ENCODE data around the gene ATRNL1.
"Not testable (repeated sequence)": the region's sequence is repeated elsewhere in the genome, so short reads cannot be mapped to it uniquely, and the experiment has no call there.

ATRNL1 gene

DNA sequence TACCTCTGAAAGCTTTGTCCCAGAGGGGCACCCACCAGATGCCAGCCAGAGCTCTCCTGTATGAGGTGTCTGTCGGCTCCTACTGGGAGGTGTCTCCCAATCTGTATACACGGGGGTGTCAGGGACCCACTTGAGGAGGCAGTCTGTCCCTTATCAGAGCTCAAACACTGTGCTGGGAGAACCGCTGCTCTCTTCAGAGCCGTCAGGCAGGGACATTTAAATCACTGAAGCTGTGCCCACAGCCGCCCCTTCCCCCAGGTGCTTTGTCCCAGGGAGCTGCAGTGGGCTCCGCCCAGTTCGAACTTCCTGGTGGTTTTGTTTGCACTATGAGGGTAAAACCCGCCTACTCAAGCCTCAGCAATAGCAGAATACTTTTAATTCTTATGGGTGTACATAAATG lies 665.3 kb downstream of the ATRNL1 start:
- not testable (repeated sequence) for DNase-seq (ENCODE audit: low read depth)

DNA sequence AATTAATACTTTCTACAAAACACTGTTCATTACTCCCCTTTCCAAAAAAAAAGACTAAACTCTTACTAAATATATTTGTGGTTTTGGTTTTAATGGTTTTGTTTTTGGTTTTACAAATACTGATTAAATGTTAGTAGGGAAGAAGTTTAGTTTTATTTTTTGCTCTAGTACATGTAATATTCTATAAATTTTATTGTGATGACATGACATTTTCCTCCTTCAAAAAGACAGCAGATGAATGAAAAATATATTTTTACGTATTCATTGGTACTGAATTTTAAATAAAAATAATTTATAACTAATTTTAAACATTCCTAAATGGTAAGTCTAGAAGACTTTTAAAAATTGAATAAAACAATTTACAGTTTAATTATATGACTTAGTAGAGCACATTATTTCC lies 667.0 kb downstream of the ATRNL1 start:
- no peak for DNase-seq (ENCODE audit: low read depth)

GRCh38 chr10:115761166-115761565 lies 668.0 kb downstream of the ATRNL1 start:
- no peak for DNase-seq (ENCODE audit: low read depth)

DNA sequence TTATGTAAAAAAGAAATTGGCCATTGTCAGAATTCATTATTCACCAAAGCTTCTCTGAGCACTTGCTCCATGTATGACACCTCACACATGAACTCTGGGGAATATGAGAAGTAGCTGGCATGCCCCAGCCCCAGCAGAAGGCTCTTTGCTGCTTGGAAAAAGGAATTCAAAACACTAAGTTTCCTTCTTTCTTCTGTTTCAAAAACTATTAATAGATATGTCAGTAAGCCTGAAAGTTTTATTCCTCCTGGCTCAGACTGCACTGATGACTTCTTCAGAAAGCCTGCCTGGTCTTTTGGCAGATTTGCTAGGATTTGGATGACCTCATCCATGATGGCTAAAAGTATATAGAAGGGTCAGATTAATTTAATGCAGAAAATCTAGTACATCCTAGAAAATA lies 668.9 kb downstream of the ATRNL1 start:
- no peak for DNase-seq (ENCODE audit: low read depth)

- DNase-seq (ENCODE audit: low read depth) = no peak
These were observed 678.6 kb downstream of the ATRNL1 start for GRCh38 chr10:115771755-115772154.

DNA sequence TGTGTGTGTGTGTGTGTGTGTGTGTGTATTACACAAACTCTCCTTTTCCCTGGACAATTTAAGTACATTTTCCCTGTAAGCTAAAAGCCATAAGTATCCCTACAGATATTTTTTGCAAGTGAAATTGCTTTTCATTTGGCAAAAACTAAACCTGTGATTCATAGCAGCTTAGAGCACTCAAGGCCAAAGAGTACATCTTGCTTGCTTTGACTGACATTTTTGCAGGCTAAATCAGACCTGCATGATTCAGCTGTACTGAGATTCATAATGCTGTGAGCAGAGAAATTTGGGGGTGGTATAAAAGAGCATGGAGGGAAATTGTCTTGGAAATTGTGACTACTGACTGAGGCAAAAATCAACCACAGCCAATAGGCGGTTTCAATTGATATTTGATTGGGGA lies 679.4 kb downstream of the ATRNL1 start:
- no peak for DNase-seq (ENCODE audit: low read depth)

GRCh38 chr10:115773832-115774231 lies 680.7 kb downstream of the ATRNL1 start:
- no peak for DNase-seq (ENCODE audit: low read depth)

DNA sequence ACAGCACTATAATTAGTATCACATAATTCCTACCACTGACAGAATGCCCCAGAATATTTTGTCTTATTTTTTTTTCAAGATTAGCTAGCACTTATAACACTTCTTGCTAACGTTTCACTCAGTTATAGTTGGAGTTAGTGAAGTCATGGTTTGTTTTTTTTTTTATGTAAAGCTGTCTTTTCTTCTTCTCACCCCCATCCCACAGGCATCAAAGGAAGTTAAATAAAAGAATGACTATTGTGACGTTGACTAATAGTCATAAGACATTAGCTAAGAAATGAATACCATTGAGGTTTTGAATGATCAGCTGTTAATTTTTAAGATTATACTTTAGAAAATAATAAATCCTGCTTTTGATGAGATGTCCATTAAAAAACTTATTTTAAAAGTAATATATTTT lies 681.6 kb downstream of the ATRNL1 start:
- DNase-seq (ENCODE audit: low read depth) = no peak

- DNase-seq (ENCODE audit: low read depth) = no peak
These were observed 684.5 kb downstream of the ATRNL1 start for GRCh38 chr10:115777646-115778045.

GRCh38 chr10:115790220-115790619 lies 697.1 kb downstream of the ATRNL1 start:
- DNase-seq (ENCODE audit: low read depth) = no peak

DNA sequence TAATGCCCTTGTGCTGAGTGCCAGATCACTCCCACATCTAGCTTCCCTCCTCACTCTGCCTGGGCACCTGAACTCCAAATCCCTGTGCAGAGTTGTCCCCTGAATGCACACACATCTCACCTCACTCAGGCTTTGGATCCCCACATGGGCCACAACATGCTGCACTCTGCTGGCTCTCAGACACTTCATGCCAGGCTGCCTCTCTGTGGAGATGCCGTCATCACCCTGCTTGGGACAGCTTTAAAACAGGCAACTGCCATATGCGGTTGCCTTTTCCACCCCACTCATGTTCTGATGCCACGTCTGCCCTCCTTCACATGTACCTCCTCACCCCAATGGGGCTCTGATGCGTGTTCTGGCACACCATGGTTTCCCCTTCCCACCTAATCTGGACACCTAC lies 702.8 kb downstream of the ATRNL1 start:
- DNase-seq (ENCODE audit: low read depth) = no peak

DNA sequence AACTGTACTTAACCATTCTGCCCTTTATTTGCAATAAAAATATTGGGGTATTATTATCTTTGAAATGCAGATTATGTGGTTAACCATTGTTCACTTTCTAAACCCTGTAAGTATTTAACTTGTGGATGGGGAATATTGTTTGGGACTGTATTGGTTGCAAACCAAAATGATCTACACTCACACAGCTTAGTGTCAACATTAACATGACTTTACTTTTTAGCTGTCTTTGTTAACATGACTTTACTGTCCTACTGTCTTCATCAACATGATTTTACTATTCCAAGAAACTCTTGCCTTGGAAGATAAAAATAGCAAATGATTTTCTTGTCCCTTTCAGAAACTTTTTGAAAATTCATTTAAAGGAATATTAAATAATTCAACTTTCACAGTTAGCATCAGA lies 708.3 kb downstream of the ATRNL1 start:
- DNase-seq (ENCODE audit: low read depth) = no peak

DNA sequence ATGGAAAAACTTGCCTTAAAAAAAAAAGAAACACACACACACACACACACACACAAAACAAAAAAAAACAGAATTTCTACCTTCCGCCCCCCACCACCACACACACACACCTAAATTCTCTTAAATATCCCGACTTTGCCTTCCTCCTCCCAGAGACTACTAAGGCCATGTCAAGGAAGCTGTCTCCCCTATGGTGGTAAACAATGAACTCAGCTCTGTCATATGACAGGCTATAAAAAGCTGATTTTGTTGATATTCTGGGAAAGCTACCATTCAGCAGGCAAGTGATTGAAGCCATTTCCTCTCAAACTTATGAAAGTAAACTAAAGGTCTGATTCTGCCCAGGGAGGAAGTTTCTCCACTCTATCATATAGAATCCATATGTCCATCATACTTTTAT lies 708.8 kb downstream of the ATRNL1 start:
- no peak for DNase-seq (ENCODE audit: low read depth)

- no peak for DNase-seq (ENCODE audit: low read depth)
These were observed 709.7 kb downstream of the ATRNL1 start for GRCh38 chr10:115802911-115803310.

DNA sequence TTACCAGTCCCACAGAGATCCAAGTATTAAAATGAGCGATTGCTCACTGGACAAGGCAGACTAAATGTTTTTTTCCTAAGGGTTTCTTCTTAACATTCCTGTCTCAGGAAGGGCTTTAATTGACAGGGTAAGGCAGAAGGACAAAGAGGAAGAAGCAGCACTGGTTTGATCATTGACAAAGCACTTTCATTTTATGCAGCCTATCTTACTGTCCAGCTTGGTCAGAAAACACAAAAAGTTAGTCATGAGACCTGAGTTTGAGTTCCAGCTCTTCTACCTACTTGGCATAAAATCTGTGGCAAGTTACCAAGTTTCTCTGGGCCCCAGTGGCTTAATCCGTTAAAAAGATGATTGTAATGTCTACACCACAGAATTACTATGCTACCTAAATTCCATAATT lies 721.4 kb downstream of the ATRNL1 start:
- no peak for DNase-seq (ENCODE audit: low read depth)

GRCh38 chr10:115818012-115818411 lies 724.8 kb downstream of the ATRNL1 start:
- no peak for DNase-seq (ENCODE audit: low read depth)

DNA sequence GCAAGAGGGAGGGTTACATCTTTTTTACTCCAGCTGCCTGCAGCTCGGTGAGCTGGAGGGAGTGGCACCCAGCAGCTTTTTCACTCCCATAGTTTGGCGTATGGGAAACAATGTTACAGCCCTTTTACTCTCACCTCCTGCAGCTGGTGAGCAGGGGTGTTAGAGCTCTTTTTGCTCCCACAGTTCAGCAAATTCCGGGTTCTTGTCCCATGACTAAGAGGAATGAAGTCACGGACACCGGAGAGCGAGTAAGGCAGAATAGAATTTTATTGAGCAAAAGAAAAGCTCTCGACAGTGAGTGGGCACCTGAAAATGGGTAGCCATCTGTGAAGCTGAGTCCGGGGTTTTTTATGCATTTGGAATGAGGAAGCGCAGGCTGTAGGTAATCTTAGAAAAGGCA lies 733.2 kb downstream of the ATRNL1 start:
- DNase-seq (ENCODE audit: low read depth) = no peak

DNA sequence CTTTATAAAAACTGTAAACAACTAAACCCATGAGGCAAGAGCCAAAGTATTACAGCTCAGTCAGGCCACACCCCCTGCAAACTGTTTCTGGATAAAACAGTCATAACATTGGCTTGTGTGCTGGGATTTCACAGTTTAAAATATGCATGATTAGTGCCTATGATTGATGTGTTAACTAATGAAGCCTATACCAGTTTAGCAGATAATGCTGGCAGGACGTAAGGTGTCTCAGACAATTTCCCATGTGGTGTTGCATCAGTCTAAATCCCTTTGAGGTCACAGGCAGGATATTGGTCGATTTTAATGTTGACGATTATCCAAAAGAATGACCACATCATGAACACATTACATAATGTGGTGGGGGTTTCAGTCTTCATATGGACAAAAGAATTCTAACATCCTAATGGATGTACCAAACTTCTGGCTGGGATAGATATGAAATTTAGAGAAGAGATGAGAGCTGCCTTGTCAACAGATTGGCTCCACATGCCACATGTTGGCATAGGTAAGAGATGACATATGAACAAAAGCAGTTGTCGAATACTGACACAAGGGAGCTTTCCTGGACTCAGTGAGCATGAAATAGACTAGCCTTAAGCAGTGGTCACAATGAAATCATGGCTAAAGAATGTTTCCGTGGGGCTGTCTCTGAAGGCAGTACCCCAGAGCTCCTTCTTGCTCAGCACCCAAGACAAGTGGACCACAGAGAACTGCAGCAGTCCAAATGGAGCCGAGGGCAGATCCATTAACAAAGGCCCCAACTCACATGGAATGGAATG lies 734.3 kb downstream of the ATRNL1 start:
- DNase-seq (ENCODE audit: low read depth) = no peak

- not testable (repeated sequence) for DNase-seq (ENCODE audit: low read depth)
These were observed 735.0 kb downstream of the ATRNL1 start for GRCh38 chr10:115828182-115828581.

DNA sequence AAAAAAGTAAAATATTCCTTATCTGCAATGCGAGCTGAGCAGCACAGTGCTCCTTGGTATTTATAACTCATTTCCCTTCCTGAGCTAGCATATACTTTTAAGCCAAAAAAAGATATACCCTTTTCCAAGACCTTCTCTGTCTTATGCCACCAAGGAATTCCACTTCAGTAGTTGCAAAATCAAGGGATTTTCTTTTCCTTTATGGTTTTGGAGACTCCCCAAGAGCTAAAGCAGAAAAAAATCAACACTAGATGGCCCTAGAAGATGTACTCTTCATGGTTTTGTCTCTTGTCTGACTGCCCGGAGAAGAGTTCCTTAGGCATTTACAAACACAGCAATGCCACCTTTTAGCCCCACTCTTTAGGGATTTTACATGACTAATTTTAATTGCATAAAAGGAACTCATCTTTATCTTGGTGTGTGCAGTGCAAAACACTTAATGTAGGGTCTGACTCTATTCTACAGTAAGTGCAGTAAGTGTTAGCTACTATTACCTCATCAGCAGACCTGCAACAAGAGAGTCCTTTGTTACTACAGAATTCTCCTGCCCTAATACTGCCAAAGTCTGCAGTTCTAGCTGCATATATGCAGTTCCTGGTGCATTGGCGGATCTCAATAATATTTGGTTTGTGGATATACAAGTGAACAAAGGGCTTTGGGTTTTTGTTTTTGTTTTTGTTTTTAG lies 736.5 kb downstream of the ATRNL1 start:
- DNase-seq (ENCODE audit: low read depth) = no peak

DNA sequence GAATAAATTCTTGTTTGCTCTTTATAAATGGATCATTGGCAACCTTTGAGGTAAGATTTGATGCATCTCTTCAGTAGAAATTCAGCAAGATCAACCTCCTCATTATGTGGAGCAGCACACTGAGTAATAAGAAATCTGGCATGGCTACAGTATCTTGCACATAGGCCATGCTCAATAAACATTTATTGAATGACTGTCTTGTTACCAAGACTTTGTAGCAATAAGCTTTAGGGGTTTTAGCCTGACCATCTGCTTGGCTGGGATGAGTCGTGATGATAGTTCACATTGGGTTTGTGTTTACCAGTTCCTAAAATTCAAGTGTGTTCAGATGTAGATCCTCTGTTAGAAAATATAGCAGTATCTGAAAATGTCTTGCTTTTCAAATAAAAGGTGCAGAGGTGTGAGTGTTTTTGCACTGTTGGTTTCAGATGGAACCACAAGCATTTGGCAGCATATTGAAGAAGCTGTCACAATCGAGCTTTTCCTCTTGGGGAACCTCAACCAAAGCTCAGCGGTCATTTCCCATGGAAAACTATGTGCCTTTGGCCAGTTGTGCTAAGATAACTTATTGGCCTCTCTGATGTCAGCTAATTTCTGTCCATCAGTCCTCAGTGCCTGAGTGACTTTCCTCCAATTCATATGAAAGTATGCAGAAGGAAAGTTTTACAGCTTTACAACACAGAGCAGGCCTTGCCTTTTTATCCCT lies 737.3 kb downstream of the ATRNL1 start:
- no peak for DNase-seq (ENCODE audit: low read depth)

DNA sequence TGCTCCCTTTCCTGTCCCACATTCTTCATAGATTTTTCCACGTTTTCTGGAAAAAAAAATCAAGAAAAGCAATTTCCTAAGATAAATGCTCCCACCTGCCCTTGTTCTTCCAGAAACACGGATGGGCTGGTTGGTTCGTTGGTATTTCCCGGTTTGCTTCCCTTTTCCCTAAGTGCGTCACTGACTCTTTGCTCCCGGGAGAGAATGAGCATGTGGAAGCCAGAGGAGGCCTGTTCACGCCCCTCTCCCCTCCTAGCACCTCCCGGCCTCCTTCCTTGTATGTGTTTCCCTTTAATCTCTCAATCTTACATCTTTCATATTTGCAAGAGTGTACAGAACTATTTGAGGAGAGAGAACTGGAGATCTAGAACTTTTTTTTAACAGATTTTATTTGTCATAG lies 737.9 kb downstream of the ATRNL1 start:
- DNase-seq (ENCODE audit: low read depth) = no peak

- no peak for DNase-seq (ENCODE audit: low read depth)
These were observed 740.0 kb downstream of the ATRNL1 start for GRCh38 chr10:115833119-115833518.

Measured in stimulated activated CD8-positive, alpha-beta memory T cell treated with anti-CD3 and anti-CD28 coated beads, Interleukin-12 subunit alpha, Interleukin-12 subunit beta, amount 100 ng/mL, for 1 hour (primary cell).